IMR-90 (cell line): ENCODE measurements around the gene TENM4. TPM values are rescaled to one million over a fixed set of nuclear protein-coding genes. Genes with fewer than 3 reads are reported as not detected.

ENCODE experiments used
- ATAC-seq: fragments of 200-7000 bp; cut with Tn5 transposase; 2 replicates; pipeline ENCODE4 v1.9.1; 2020; ENCODE audit warnings: low read depth, mild to moderate bottlenecking, moderate library complexity
- BruUV-seq: library from RNA; stranded (reverse); fragments of 400-500 nt; replicated peaks from 2 replicates; lab custom pipeline; 2021; lab: Mats Ljungman, UMichigan
- CTCF ChIA-PET: fragments of 300-600 bp; formaldehyde crosslinking; extraction: SDS; loops from one replicate; lab custom pipeline; 2021; ENCODE audit warnings: antibody characterized with exemption; lab: Yijun Ruan, JAX
- POLR2A ChIA-PET: fragments of 300-600 bp; sonication (Branson Sonifier 250); formaldehyde crosslinking; loops from one replicate; lab custom pipeline; 2022; ENCODE audit warnings: antibody characterized with exemption; ENCODE audit not compliant: unreplicated experiment; lab: Charles Lee
- DNase-seq: peaks from one replicate; pipeline ENCODE4 v3.0.0; 2013
- H2AFZ ChIP-seq: replicated peaks from 2 replicates; pipeline ENCODE3; 2013; ENCODE audit warnings: low read length, mild to moderate bottlenecking; ENCODE audit not compliant: poor library complexity
- H2AK5ac ChIP-seq: 2 replicates; pipeline ENCODE4 v1.6.1; 2013; ENCODE audit warnings: low read depth, low read length, inconsistent platforms
- H2AK9ac ChIP-seq: replicated peaks from 2 replicates; pipeline ENCODE3; 2013; ENCODE audit warnings: mild to moderate bottlenecking, low read depth, low read length, moderate library complexity; ENCODE audit not compliant: poor library complexity
- H2BK120ac ChIP-seq: 2 replicates; pipeline ENCODE4 v1.6.1; 2013; ENCODE audit warnings: low read depth, low read length, inconsistent platforms
- H2BK15ac ChIP-seq: 3 replicates; pipeline ENCODE4 v1.6.1; 2013; ENCODE audit warnings: low read depth, low read length, inconsistent platforms
- H2BK20ac ChIP-seq: 2 replicates; pipeline ENCODE4 v1.6.1; 2013; ENCODE audit warnings: low read depth, mild to moderate bottlenecking, inconsistent platforms, low read length, moderate library complexity
- H2BK5ac ChIP-seq: 2 replicates; pipeline ENCODE4 v1.6.1; 2013; ENCODE audit warnings: mild to moderate bottlenecking, low read depth, low read length, inconsistent platforms; ENCODE audit not compliant: poor library complexity, severe bottlenecking
- H3K14ac ChIP-seq: replicated peaks from 2 replicates; pipeline ENCODE4 v1.6.1; 2013; ENCODE audit warnings: low read depth, low read length, inconsistent platforms
- H3K18ac ChIP-seq: 2 replicates; pipeline ENCODE4 v1.6.1; 2013; ENCODE audit warnings: low read depth, low read length, control low read depth
- H3K23ac ChIP-seq: 2 replicates; pipeline ENCODE4 v1.6.1; 2013; ENCODE audit warnings: low read depth, low read length, inconsistent platforms
- H3K27ac ChIP-seq: 2 replicates; pipeline ENCODE4 v1.5.1; 2013; ENCODE audit warnings: mild to moderate bottlenecking, control low read depth, low read length; ENCODE audit not compliant: insufficient read depth
- H3K27me3 ChIP-seq: 2 replicates; pipeline ENCODE4 v1.6.1; 2013; ENCODE audit warnings: low read length; ENCODE audit not compliant: control insufficient read depth, insufficient read depth
- H3K36me3 ChIP-seq: 2 replicates; pipeline ENCODE4 v1.6.1; 2013; ENCODE audit warnings: low read length, mixed read lengths; ENCODE audit not compliant: control insufficient read depth, insufficient read depth
- H3K4ac ChIP-seq: 2 replicates; pipeline ENCODE4 v1.6.1; 2013; ENCODE audit warnings: low read depth, low read length, inconsistent platforms
- H3K4me1 ChIP-seq: 2 replicates; pipeline ENCODE4 v1.6.1; 2013; ENCODE audit warnings: low read length, mixed read lengths; ENCODE audit not compliant: control insufficient read depth, insufficient read depth
- H3K4me2 ChIP-seq: 2 replicates; pipeline ENCODE4 v1.6.1; 2013; ENCODE audit warnings: low read depth, mild to moderate bottlenecking, control low read depth, low read length, moderate library complexity
- H3K4me3 ChIP-seq: 2 replicates; pipeline ENCODE4 v1.5.1; 2013; ENCODE audit warnings: low read depth, mild to moderate bottlenecking, control low read depth, low read length, moderate library complexity; ENCODE audit not compliant: insufficient read depth
- H3K56ac ChIP-seq: 2 replicates; pipeline ENCODE4 v1.6.1; 2013; ENCODE audit warnings: low read length, inconsistent platforms; ENCODE audit not compliant: insufficient read depth; ENCODE audit errors: extremely low read depth
- H3K79me1 ChIP-seq, 2 experiments: 2 replicates each; pipeline ENCODE4 v1.6.1; 2013; ENCODE audit warnings: low read length in 2 of 2, inconsistent platforms in 1 of 2, low read depth in 1 of 2
- H3K9ac ChIP-seq: 2 replicates; pipeline ENCODE4 v1.6.1; 2013; ENCODE audit warnings: low read depth, low read length, control low read depth
- H3K9me1 ChIP-seq: 2 replicates; pipeline ENCODE4 v1.6.1; 2013; ENCODE audit warnings: low read length, inconsistent platforms; ENCODE audit not compliant: insufficient read depth
- H3K9me3 ChIP-seq: 2 replicates; pipeline ENCODE4 v1.6.1; 2013; ENCODE audit warnings: low read length; ENCODE audit not compliant: control insufficient read depth, insufficient read depth
- H4K20me1 ChIP-seq: 2 replicates; pipeline ENCODE4 v1.6.1; 2013; ENCODE audit warnings: low read length, inconsistent platforms; ENCODE audit not compliant: insufficient read depth
- H4K5ac ChIP-seq: 2 replicates; pipeline ENCODE4 v1.6.1; 2013; ENCODE audit warnings: mild to moderate bottlenecking, low read depth, low read length, control low read depth
- H4K8ac ChIP-seq, 2 experiments: 2 replicates each; pipeline ENCODE4 v1.6.1; 2013; ENCODE audit warnings: low read depth in 2 of 2, low read length in 2 of 2, control low read depth in 1 of 2, inconsistent platforms in 1 of 2
- H4K91ac ChIP-seq: 2 replicates; pipeline ENCODE4 v1.6.1; 2013; ENCODE audit warnings: low read depth, low read length, inconsistent platforms; ENCODE audit not compliant: insufficient read depth
- CHD1 ChIP-seq: IDR thresholded peaks from 2 replicates; pipeline ENCODE4 v1.6.1; 2012; ENCODE audit warnings: low read depth, low read length, improper control_type of control experiment
- CTCF ChIP-seq: conservative IDR thresholded peaks from 2 replicates; pipeline ENCODE4 v1.5.1; 2012; ENCODE audit warnings: mild to moderate bottlenecking, low read depth, low read length, improper control_type of control experiment
- MAFK ChIP-seq: IDR thresholded peaks from 2 replicates; pipeline ENCODE4 v1.6.1; 2012; ENCODE audit warnings: low read depth, low read length, improper control_type of control experiment
- NFE2L2 ChIP-seq: fragments of 150-350 bp; IDR thresholded peaks from 2 replicates; pipeline ENCODE4 v1.6.1; 2016; ENCODE audit warnings: low read depth, mild to moderate bottlenecking, low read length
- POLR2A ChIP-seq: IDR thresholded peaks from 2 replicates; pipeline ENCODE4 v1.6.1; 2012; ENCODE audit warnings: mild to moderate bottlenecking, low read depth, low read length
- USF2 ChIP-seq: fragments of 150-350 bp; IDR thresholded peaks from 2 replicates; pipeline ENCODE4 v1.6.1; 2017; ENCODE audit warnings: mild to moderate bottlenecking, antibody characterized with exemption, low read length, low read depth
- WGBS, 2 experiments: methylation state at CpG; one replicate each; pipeline versions ENCODE4 v1.1.5 to v1.1.7; 2013; ENCODE audit warnings: missing lambda C conversion rate in 2 of 2; ENCODE audit not compliant: insufficient read length in 1 of 2; ENCODE audit errors: extremely low coverage in 2 of 2; 5-methylcytosine and 5-hydroxymethylcytosine counted together
- dilution Hi-C: fragments of 300-500 bp; cut with HindIII; formaldehyde crosslinking; loops from one replicate; pipeline ENCODE4 v1.14.3; 2018; ENCODE audit warnings: low sequenced_read_pairs; ENCODE audit not compliant: unreplicated experiment
- in situ Hi-C: fragments of 300-500 bp; cut with MboI; formaldehyde crosslinking; loops from 3 replicates; pipeline ENCODE4 v1.14.3; 2019; ENCODE audit warnings: low sequenced_read_pairs, inconsistent platforms, mixed read lengths
- intact Hi-C: fragments of 100-400 bp; cut with micrococcal nuclease; formaldehyde crosslinking; loops from 2 replicates; pipeline ENCODE4 v1.10.0; 2022
- polyA plus RNA-seq, 3 experiments: library from polyadenylated mRNA; depleted of rRNA; stranded (reverse); fragments of >200 nt; gene quantifications; 2 replicates each; pipeline ENCODE4 v1.2.3, GENCODE V29; 2012; ENCODE audit warnings: low replicate concordance in 1 of 3
- total RNA-seq: library from RNA; depleted of rRNA; stranded (reverse); fragments of >200 nt; gene quantifications from 2 replicates; pipeline ENCODE4 v1.2.3, GENCODE V29; 2012

Gene TENM4
- total and polyA plus RNA-seq, 2 of the 4 experiments (the other 2 are of a cell fraction), result 7.4 to 9.0 TPM

DNA sequence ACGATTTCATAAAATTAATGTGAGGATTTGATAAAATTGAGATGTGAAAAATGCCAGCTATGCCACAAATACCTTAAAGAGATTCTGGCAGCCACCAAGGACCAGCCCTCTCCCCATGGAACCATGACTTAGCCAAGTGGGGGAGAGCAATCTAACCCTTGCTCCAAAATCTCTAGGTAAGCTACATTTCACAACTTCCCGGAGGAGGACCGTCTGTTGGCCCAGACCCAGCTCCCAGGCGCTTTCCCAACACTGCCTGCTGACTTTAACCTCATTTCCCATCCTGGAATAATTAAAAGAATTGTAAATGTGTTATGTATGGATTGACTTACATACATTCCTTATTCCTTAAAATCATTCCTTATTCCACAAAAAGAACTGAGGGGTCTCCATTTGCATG, 47.5 kb upstream of the TENM4 start (continued):
- no peak for TF ChIP-seq CTCF
- no peak for TF ChIP-seq POLR2A
- TF ChIP-seq MAFK, result no peak
- no peak for TF ChIP-seq USF2

DNA sequence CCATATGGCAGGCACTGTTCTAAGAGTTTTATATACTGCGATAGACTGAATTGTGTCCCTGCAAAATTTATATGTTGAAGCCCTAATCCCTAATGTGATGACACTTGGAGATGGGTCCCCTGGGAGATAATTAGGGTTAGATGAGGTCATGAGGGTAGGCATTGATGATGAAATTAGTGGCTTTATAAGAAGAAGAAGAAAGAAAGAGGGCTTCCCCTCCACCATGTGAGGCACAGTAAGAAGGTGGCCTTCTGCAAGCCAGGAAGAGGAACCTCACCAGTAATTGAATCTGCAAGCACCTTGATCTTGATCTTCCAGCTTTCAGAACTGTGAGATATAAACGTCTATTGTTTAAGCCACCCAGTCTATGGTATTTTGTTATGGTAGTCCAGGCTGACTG, 46.6 kb upstream of the TENM4 start:
- in situ Hi-C loops, result no loop called here
- ATAC-seq, result no peak
- Histone ChIP-seq H4K91ac (no peak overlapping the region), H2BK20ac (no peak overlapping the region), H3K9me1 (no peaks in the 10 kb centered on the region), H3K4me3 (no peak overlapping the region), H3K18ac (no peak overlapping the region), H2BK15ac (no peak overlapping the region), H3K4me1 (no peaks in the 10 kb centered on the region), H2BK120ac (no peak overlapping the region), H3K56ac (no peak overlapping the region), H2AK9ac (no peak overlapping the region), H2BK5ac (no peak overlapping the region), H3K9me3 (no peaks in the 10 kb centered on the region), H3K9ac (no peak overlapping the region), H3K36me3 (no peaks in the 10 kb centered on the region), H3K27me3 (peaks cover 19% of the 10 kb centered on the region), H4K8ac (no peak overlapping the region), H3K4me2 (no peak overlapping the region), H2AFZ (no peak overlapping the region), H3K27ac (no peak overlapping the region), H3K79me1 (no peaks in the 10 kb centered on the region), H3K14ac (no peak overlapping the region), H2AK5ac (no peak overlapping the region), H4K20me1 (no peaks in the 10 kb centered on the region), H3K23ac (no peak overlapping the region), H4K5ac (no peak overlapping the region), H3K4ac (no peak overlapping the region)
- intact Hi-C loops, result no loop called here
- no peak for DNase-seq
- CTCF ChIA-PET, result no interaction called here
- no CpG with 5 or more reads among the region's 2 CpGs for WGBS, 2 experiments
- BruUV-seq, result no TSS peak
- dilution Hi-C loops, result no loop called here
- no peak for TF ChIP-seq CHD1
- TF ChIP-seq NFE2L2, result no peak
- POLR2A ChIA-PET, result no interaction called here
